GM18502 (cell line): ENCODE results near the gene INPP5A.
"Not testable (repeated sequence)": the region's sequence is repeated elsewhere in the genome, so short reads cannot be mapped to it uniquely, and the experiment has no call there.

Experiments
- ATAC-seq: cut with Tn5 transposase; IDR thresholded peaks from one replicate; pipeline ENCODE4 v1.9.1; 2021; ENCODE audit warnings: mild to moderate bottlenecking; ENCODE audit not compliant: unreplicated experiment, poor library complexity

INPP5A gene

GRCh38 chr10:132503581-132504421 is 33.8 kb upstream of the INPP5A start:
- no peak for ATAC-seq

- ATAC-seq = no peak
Measured at GRCh38 chr10:132504501-132505272, 32.9 kb upstream of the INPP5A start.

- ATAC-seq = not testable (repeated sequence)
Measured at GRCh38 chr10:132505546-132505945, 32.0 kb upstream of the INPP5A start.

GRCh38 chr10:132506711-132507408 is 30.7 kb upstream of the INPP5A start:
- no peak for ATAC-seq

- ATAC-seq = no peak
Measured at GRCh38 chr10:132507409-132507955, 30.1 kb upstream of the INPP5A start.

GRCh38 chr10:132507956-132508490 is 29.6 kb upstream of the INPP5A start:
- no peak for ATAC-seq

GRCh38 chr10:132508581-132509443 is 28.8 kb upstream of the INPP5A start:
- no peak for ATAC-seq

GRCh38 chr10:132509506-132510173 is 27.9 kb upstream of the INPP5A start:
- ATAC-seq = no peak

- ATAC-seq = no peak
Measured at GRCh38 chr10:132510174-132510611, 27.4 kb upstream of the INPP5A start.

GRCh38 chr10:132511121-132512051 is 26.2 kb upstream of the INPP5A start:
- no peak for ATAC-seq

GRCh38 chr10:132512052-132512442 is 25.5 kb upstream of the INPP5A start:
- ATAC-seq = no peak

- ATAC-seq = no peak
Measured at GRCh38 chr10:132512693-132513345, 24.8 kb upstream of the INPP5A start.

- no peak for ATAC-seq
Measured at GRCh38 chr10:132514821-132515520, 22.6 kb upstream of the INPP5A start.

GRCh38 chr10:132515811-132516726 is 21.5 kb upstream of the INPP5A start:
- ATAC-seq = no peak
